Activated naive CD4-positive, alpha-beta T cell treated with anti-CD3 and anti-CD28 coated beads, Interleukin-2, amount 10 ng/mL, durations not matched to agents 7 days and 5 days (primary cell): ENCODE data around the gene MALAT1.

Experiments
- CTCF ChIA-PET: fragments of 350-600 bp; sonication (Branson Sonifier 250); formaldehyde crosslinking; loops from one replicate; lab custom pipeline; 2021; ENCODE audit warnings: antibody characterized with exemption; lab: Charles Lee
- DNase-seq: peaks from one replicate; pipeline ENCODE4 v3.0.0-alpha.2; 2020
- H3K27ac Mint-ChIP-seq: one replicate; pipeline ENCODE4 v1.8.0; 2021; ENCODE audit warnings: mild to moderate bottlenecking, moderate library complexity, mixed read lengths
- H3K27me3 Mint-ChIP-seq: one replicate; pipeline ENCODE4 v1.8.0; 2021; ENCODE audit warnings: mild to moderate bottlenecking, mixed read lengths
- H3K36me3 Mint-ChIP-seq: one replicate; pipeline ENCODE4 v1.8.0; 2021; ENCODE audit warnings: mixed read lengths
- H3K4me1 Mint-ChIP-seq: one replicate; pipeline ENCODE4 v1.8.0; 2021; ENCODE audit warnings: mixed read lengths
- H3K4me3 Mint-ChIP-seq: one replicate; pipeline ENCODE4 v1.8.0; 2021; ENCODE audit warnings: mild to moderate bottlenecking, moderate library complexity, mixed read lengths
- H3K9me3 Mint-ChIP-seq: one replicate; pipeline ENCODE4 v1.8.0; 2021; ENCODE audit warnings: mixed read lengths

Gene MALAT1

GRCh38 chr11:65498727-65498976 lies 193 bp upstream of the MALAT1 start:
- H3K36me3 Mint-ChIP-seq: peaks cover 4% of the 10 kb centered on the region
- H3K4me3 Mint-ChIP-seq: no peak overlapping the region
- H3K4me1 Mint-ChIP-seq: peaks cover 25% of the 10 kb centered on the region
- DNase-seq: no peak
- peaks cover 4% of the 10 kb centered on the region for H3K27me3 Mint-ChIP-seq
- H3K27ac Mint-ChIP-seq: no peak overlapping the region
- CTCF ChIA-PET: interaction anchor here (0.8 to 4.9 kb wide), 5 partner anchors 22 to 82 kb away, joined by 4 to 53 read pairs (median 11); partner anchors contain the start of gene NEAT1
- H3K9me3 Mint-ChIP-seq: no peaks in the 10 kb centered on the region

- Mint-ChIP-seq H3K4me1 (peaks cover 25% of the 10 kb centered on the region), H3K9me3 (no peaks in the 10 kb centered on the region), H3K36me3 (peaks cover 16% of the 10 kb centered on the region), H3K27ac (no peak overlapping the region), H3K27me3 (peaks cover 4% of the 10 kb centered on the region), H3K4me3 (no peak overlapping the region)
- no peak for DNase-seq
- CTCF ChIA-PET: interaction anchor here (1.0 to 4.9 kb wide), 4 partner anchors 23 to 84 kb away, joined by 3 to 53 read pairs (median 16); partner anchors contain the start of gene NEAT1
Observed at GRCh38 chr11:65499713-65500386, 1.0 kb downstream of the MALAT1 start.

DNA sequence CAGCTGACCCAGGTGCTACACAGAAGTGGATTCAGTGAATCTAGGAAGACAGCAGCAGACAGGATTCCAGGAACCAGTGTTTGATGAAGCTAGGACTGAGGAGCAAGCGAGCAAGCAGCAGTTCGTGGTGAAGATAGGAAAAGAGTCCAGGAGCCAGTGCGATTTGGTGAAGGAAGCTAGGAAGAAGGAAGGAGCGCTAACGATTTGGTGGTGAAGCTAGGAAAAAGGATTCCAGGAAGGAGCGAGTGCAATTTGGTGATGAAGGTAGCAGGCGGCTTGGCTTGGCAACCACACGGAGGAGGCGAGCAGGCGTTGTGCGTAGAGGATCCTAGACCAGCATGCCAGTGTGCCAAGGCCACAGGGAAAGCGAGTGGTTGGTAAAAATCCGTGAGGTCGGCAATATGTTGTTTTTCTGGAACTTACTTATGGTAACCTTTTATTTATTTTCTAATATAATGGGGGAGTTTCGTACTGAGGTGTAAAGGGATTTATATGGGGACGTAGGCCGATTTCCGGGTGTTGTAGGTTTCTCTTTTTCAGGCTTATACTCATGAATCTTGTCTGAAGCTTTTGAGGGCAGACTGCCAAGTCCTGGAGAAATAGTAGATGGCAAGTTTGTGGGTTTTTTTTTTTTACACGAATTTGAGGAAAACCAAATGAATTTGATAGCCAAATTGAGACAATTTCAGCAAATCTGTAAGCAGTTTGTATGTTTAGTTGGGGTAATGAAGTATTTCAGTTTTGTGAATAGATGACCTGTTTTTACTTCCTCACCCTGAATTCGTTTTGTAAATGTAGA lies 1.7 kb downstream of the MALAT1 start:
- H3K4me3 Mint-ChIP-seq: no peak overlapping the region
- H3K4me1 Mint-ChIP-seq: peaks cover 31% of the 10 kb centered on the region
- peak; percentile 63 for DNase-seq
- H3K27ac Mint-ChIP-seq: no peak overlapping the region
- H3K36me3 Mint-ChIP-seq: peaks cover 23% of the 10 kb centered on the region
- H3K27me3 Mint-ChIP-seq: peaks cover 4% of the 10 kb centered on the region
- no peaks in the 10 kb centered on the region for H3K9me3 Mint-ChIP-seq
- CTCF ChIA-PET: interaction anchor here (1.0 to 10.5 kb wide), 3 partner anchors 78 to 85 kb away, joined by 3 to 145 read pairs (median 53); partner anchors contain the start of gene NEAT1

DNA sequence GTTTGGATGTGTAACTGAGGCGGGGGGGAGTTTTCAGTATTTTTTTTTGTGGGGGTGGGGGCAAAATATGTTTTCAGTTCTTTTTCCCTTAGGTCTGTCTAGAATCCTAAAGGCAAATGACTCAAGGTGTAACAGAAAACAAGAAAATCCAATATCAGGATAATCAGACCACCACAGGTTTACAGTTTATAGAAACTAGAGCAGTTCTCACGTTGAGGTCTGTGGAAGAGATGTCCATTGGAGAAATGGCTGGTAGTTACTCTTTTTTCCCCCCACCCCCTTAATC lies 2.3 kb downstream of the MALAT1 start:
- H3K27me3 Mint-ChIP-seq: peaks cover 4% of the 10 kb centered on the region
- H3K27ac Mint-ChIP-seq: no peak overlapping the region
- H3K4me3 Mint-ChIP-seq: no peak overlapping the region
- H3K4me1 Mint-ChIP-seq: peaks cover 31% of the 10 kb centered on the region
- no peaks in the 10 kb centered on the region for H3K9me3 Mint-ChIP-seq
- CTCF ChIA-PET: interaction anchor here (0.9 to 10.5 kb wide), 2 partner anchors 29 to 83 kb away, joined by 4 to 145 read pairs; no protein-coding TSS in a partner anchor
- DNase-seq: no peak
- peaks cover 29% of the 10 kb centered on the region for H3K36me3 Mint-ChIP-seq

DNA sequence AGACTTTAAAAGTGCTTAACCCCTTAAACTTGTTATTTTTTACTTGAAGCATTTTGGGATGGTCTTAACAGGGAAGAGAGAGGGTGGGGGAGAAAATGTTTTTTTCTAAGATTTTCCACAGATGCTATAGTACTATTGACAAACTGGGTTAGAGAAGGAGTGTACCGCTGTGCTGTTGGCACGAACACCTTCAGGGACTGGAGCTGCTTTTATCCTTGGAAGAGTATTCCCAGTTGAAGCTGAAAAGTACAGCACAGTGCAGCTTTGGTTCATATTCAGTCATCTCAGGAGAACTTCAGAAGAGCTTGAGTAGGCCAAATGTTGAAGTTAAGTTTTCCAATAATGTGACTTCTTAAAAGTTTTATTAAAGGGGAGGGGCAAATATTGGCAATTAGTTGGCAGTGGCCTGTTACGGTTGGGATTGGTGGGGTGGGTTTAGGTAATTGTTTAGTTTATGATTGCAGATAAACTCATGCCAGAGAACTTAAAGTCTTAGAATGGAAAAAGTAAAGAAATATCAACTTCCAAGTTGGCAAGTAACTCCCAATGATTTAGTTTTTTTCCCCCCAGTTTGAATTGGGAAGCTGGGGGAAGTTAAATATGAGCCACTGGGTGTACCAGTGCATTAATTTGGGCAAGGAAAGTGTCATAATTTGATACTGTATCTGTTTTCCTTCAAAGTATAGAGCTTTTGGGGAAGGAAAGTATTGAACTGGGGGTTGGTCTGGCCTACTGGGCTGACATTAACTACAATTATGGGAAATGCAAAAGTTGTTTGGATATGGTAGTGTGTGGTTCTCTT lies 2.8 kb downstream of the MALAT1 start:
- CTCF ChIA-PET: interaction anchor here (0.6 to 10.5 kb wide), 4 partner anchors 19 to 84 kb away, joined by 3 to 145 read pairs (median 4); partner anchors contain the start of gene NEAT1
- H3K36me3 Mint-ChIP-seq: peaks cover 34% of the 10 kb centered on the region
- peaks cover 31% of the 10 kb centered on the region for H3K4me1 Mint-ChIP-seq
- H3K27me3 Mint-ChIP-seq: peaks cover 4% of the 10 kb centered on the region
- DNase-seq: no peak
- H3K4me3 Mint-ChIP-seq: no peak overlapping the region
- H3K27ac Mint-ChIP-seq: no peak overlapping the region
- H3K9me3 Mint-ChIP-seq: no peaks in the 10 kb centered on the region

GRCh38 chr11:65502274-65502554 lies 3.4 kb downstream of the MALAT1 start:
- Mint-ChIP-seq H3K4me1 (peaks cover 31% of the 10 kb centered on the region), H3K4me3 (no peak overlapping the region)

GRCh38 chr11:65502555-65503367 lies 3.9 kb downstream of the MALAT1 start:
- CTCF ChIA-PET: interaction anchor here (0.6 to 10.5 kb wide), 5 partner anchors 20 to 85 kb away, joined by 3 to 145 read pairs (median 3); partner anchors contain the start of gene NEAT1
- Mint-ChIP-seq H3K36me3 (peaks cover 40% of the 10 kb centered on the region), H3K4me3 (no peak overlapping the region), H3K4me1 (peaks cover 36% of the 10 kb centered on the region), H3K9me3 (no peaks in the 10 kb centered on the region), H3K27me3 (peaks cover 1% of the 10 kb centered on the region), H3K27ac (no peak overlapping the region)
- no peak for DNase-seq

More at GRCh38 chr11:65502274-65502554, 3.4 kb downstream of the MALAT1 start:
- peaks cover 4% of the 10 kb centered on the region for H3K27me3 Mint-ChIP-seq
- H3K36me3 Mint-ChIP-seq: peaks cover 40% of the 10 kb centered on the region
- H3K27ac Mint-ChIP-seq: no peak overlapping the region
- CTCF ChIA-PET: interaction anchor here (0.6 to 10.5 kb wide), 3 partner anchors 19 to 84 kb away, joined by 3 to 145 read pairs (median 3); partner anchors contain the start of gene NEAT1
- no peaks in the 10 kb centered on the region for H3K9me3 Mint-ChIP-seq
- no peak for DNase-seq

- H3K36me3 Mint-ChIP-seq: peaks cover 38% of the 10 kb centered on the region
- peak overlapping the region; percentile 83 for H3K27ac Mint-ChIP-seq
- CTCF ChIA-PET: interaction anchor here (0.8 to 10.5 kb wide), 4 partner anchors 26 to 85 kb away, joined by 3 to 145 read pairs (median 6); no protein-coding TSS in a partner anchor
- H3K9me3 Mint-ChIP-seq: no peaks in the 10 kb centered on the region
- peaks cover 42% of the 10 kb centered on the region for H3K4me1 Mint-ChIP-seq
- DNase-seq: no peak
- no peak overlapping the region for H3K4me3 Mint-ChIP-seq
- H3K27me3 Mint-ChIP-seq: no peaks in the 10 kb centered on the region
Observed at GRCh38 chr11:65503368-65503948, 4.6 kb downstream of the MALAT1 start.

- Mint-ChIP-seq H3K4me3 (no peak overlapping the region), H3K4me1 (peaks cover 42% of the 10 kb centered on the region), H3K9me3 (no peaks in the 10 kb centered on the region), H3K27me3 (no peaks in the 10 kb centered on the region), H3K36me3 (peaks cover 38% of the 10 kb centered on the region), H3K27ac (peak overlapping the region; percentile 83)
- DNase-seq: no peak
- CTCF ChIA-PET: interaction anchor here (0.6 to 10.5 kb wide), 5 partner anchors 27 to 86 kb away, joined by 3 to 145 read pairs (median 4); no protein-coding TSS in a partner anchor
Observed at GRCh38 chr11:65503949-65504673, 5.3 kb downstream of the MALAT1 start.

- Mint-ChIP-seq H3K27ac (peak overlapping the region; percentile 83), H3K4me3 (no peak overlapping the region), H3K36me3 (peaks cover 38% of the 10 kb centered on the region), H3K9me3 (no peaks in the 10 kb centered on the region), H3K27me3 (no peaks in the 10 kb centered on the region), H3K4me1 (peaks cover 45% of the 10 kb centered on the region)
- CTCF ChIA-PET: interaction anchor here (0.6 to 10.5 kb wide), 4 partner anchors 33 to 87 kb away, joined by 3 to 145 read pairs (median 6); no protein-coding TSS in a partner anchor
- DNase-seq: no peak
Observed at GRCh38 chr11:65504674-65505465, 6.0 kb downstream of the MALAT1 start.

DNA sequence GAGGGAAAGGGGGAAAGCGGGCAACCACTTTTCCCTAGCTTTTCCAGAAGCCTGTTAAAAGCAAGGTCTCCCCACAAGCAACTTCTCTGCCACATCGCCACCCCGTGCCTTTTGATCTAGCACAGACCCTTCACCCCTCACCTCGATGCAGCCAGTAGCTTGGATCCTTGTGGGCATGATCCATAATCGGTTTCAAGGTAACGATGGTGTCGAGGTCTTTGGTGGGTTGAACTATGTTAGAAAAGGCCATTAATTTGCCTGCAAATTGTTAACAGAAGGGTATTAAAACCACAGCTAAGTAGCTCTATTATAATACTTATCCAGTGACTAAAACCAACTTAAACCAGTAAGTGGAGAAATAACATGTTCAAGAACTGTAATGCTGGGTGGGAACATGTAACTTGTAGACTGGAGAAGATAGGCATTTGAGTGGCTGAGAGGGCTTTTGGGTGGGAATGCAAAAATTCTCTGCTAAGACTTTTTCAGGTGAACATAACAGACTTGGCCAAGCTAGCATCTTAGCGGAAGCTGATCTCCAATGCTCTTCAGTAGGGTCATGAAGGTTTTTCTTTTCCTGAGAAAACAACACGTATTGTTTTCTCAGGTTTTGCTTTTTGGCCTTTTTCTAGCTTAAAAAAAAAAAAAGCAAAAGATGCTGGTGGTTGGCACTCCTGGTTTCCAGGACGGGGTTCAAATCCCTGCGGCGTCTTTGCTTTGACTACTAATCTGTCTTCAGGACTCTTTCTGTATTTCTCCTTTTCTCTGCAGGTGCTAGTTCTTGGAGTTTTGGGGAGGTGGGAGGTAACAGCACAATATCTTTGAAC lies 6.8 kb downstream of the MALAT1 start:
- CTCF ChIA-PET: interaction anchor here (1.5 to 10.5 kb wide), 4 partner anchors 34 to 88 kb away, joined by 4 to 145 read pairs (median 6); no protein-coding TSS in a partner anchor
- peak overlapping the region; percentile 84 for H3K27ac Mint-ChIP-seq
- H3K36me3 Mint-ChIP-seq: peaks cover 38% of the 10 kb centered on the region
- no peaks in the 10 kb centered on the region for H3K9me3 Mint-ChIP-seq
- no peak for DNase-seq
- H3K4me1 Mint-ChIP-seq: peaks cover 49% of the 10 kb centered on the region
- H3K4me3 Mint-ChIP-seq: no peak overlapping the region
- H3K27me3 Mint-ChIP-seq: no peaks in the 10 kb centered on the region
